ENCODE measurements around the gene UBE2QL1.

UBE2QL1 gene

GRCh38 chr5:6430418-6431028 is 18.1 kb upstream of the UBE2QL1 start:
- DNase-seq, result no peak

DNA sequence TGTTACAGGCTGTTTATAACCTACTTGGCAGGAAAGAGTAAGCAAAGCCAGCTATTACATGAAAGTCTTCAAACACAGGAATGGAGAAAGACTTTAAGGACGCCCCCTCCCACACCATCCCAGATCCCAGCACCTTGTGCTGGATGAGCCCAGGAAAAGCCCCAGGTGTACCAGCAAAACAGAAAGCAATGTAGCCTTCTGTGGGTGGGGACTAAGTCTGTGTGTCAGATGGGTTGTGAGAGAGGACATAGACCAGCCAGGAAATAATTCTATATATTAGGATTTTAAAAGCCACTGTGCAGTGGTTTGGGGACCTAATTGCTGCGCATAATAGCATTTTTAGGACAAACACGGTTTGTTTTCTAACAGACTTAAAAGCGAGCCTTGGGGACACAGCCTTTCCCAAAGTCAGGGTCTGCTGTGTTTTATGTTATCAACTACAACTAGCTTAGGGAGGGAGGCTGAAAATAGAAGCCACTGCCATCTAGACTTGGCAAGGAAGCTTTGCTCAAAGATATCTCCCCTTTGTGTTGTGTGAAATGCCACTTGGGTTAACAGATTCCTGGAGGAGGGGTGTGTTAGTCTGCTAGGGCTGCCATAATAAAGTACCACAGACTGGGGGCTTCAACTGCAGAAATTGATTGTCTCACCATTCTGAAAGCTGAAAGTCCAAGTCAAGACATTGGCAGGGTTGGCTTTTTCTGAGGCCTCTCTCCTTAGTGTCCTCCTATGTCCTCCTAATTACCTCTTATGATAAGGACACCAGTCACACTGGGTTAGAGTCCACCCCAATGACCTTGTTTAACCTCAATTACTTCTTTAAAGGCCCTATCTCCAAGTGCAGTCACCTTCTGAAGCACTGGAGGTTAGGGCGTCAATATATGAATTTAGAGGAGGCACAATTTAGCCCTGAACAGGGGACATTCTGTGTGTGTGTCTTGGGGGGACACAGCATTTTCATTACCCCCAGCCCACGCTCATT is 17.2 kb upstream of the UBE2QL1 start:
- no peak for DNase-seq

- DNase-seq, result no peak
These were observed 16.5 kb upstream of the UBE2QL1 start for GRCh38 chr5:6432206-6432605.

GRCh38 chr5:6434731-6435130 is 13.9 kb upstream of the UBE2QL1 start:
- no peak for DNase-seq

DNA sequence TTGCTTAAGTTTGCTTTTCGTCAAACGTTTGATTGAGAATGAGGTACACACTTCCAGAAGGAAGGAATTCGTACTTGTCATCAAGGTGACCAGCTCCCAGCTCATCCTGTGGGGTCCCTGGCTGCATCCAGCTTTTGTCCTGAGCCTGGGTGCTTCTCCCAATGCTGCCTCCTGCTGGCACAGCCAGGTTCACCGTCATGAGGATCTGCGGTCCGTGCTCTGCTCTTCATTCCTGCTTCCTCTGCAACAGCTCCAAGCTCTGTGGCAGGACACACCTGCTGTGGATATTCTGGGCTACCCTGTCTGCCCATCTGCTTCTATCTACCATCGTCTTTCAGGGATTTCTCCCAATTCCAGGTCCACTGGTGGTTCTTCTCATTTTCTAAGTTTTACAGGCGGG is 13.3 kb upstream of the UBE2QL1 start:
- no peak for DNase-seq

DNA sequence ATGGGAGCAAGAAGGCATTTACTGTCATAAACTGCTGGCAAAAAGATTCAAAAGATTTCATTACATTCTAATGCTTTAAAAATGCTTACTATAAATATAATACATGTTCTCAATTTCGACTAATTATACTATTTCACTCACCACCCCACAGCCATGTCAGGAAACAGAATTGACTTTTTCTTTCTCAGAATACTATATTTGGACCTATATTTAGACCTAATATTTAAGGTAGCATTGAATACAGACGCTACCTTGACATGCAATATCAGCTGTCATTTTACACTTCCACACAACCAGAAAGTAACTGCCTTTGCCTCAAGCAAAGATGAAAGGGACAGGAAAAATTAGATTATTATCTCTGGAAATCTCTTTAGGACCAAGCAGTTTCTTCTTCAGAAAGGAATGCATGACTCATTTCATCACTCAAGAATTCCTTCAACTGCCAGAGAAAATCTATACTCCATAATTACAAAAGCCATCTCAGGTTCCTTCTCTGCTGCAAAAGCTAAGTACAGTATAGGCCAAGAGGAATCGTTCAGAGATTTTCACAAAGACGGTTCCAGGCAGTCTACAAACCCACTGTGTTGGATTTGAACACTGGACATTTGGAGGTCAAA is 11.8 kb upstream of the UBE2QL1 start:
- no peak for DNase-seq

GRCh38 chr5:6439588-6440550 is 8.8 kb upstream of the UBE2QL1 start:
- DNase-seq, result no peak

DNA sequence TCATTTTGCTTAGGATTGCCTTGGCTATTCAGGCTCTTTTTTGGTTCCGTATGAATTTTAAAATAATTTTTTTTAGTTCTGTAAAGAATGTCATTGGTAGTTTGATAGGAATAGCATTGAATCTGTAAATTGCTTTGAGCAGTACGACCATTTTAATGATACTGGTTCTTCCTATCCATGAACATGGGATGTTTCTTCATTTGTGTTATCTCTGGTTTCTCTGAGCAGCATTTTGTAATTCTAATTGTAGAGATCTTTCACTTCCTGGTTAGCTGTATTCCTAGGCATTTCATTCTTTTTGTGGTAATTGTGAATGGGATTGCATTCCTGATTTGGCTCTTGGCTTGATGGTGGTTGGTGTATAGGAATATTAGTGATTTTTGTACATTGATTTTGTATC is 6.3 kb upstream of the UBE2QL1 start:
- no peak for DNase-seq

DNA sequence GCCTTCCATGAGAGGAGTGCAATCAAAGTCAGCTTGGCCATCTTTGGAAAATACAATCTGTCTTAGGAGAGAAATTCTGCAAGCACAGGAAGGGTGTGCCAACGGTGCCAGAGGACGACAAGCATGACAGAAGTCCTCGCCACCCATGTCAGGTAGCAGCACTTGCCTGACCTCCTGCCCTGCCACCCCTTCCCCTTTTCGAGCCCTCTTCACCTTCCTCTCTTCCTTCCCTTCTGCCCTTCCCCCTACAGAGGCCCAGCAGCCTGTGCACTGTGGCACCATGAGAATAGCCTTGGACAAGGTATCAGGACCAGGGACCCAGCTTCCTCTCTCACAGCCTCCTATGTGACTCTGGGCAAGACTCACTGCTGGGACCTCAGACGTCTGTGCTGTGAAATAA is 5.3 kb upstream of the UBE2QL1 start:
- DNase-seq, result no peak

DNA sequence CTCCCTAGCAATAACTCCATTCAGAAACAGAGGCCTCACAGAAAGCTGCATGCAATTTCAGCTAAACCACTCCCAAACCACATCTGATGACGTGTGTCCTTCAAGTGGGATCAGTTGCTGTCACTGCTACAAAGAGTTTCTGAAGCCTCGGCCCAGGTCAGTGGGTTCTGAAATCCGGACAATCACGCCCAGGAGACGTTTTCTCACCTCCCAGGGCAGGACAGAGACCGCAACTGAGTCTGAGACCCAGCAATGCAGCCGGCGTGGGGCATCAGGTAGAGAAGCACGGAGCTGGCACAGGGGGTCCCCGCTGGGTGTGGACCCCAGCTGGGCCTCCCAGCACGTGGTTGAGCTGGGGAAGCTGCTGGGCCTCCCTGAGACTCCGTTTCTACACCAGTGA is 2.6 kb upstream of the UBE2QL1 start:
- DNase-seq, result no peak

GRCh38 chr5:6446626-6447309 is 1.9 kb upstream of the UBE2QL1 start:
- DNase-seq, result no peak

GRCh38 chr5:6447384-6448140 is 1.1 kb upstream of the UBE2QL1 start:
- DNase-seq, result no peak

DNA sequence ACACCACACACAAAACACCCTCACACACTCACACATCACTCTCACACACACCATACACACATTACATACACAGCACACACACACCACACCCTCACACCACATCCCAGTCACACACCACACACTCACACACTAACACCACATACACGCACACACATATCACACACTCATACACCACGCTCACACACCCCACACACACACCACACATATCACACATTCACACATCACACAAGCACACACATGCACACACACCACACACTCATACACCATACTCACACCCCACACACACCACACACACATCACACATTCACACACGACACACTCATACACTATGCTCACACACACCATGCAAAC is 543 bp upstream of the UBE2QL1 start:
- DNase-seq, result no peak

GRCh38 chr5:6449465-6450158 is 953 bp downstream of the UBE2QL1 start:
- DNase-seq, result no peak

DNA sequence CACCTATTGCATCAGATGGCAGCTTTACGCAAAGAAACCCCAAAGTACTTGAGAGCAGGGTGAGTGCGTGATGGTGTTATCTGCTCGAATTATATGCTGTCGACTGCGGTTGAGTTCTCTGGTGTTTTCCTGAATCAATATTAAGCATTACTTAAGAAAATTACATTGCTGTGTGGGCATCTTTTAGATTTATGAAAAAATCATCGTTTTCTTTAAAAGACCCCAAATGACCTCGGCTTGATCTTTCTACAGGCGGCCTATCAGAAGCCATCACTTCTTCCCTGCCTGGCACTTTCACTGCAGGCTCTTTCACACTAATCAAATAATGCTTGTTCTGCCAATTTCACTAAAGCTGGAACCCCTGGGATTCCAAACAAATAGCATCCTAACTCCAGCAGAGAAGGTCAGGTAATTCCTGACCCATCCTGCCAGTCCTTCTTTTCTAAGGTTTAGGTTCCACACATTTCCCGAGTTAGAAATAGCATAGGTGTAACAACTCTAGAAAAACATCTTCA is 1.7 kb downstream of the UBE2QL1 start:
- no peak for DNase-seq

GRCh38 chr5:6452622-6453504 is 4.2 kb downstream of the UBE2QL1 start:
- no peak for DNase-seq

DNA sequence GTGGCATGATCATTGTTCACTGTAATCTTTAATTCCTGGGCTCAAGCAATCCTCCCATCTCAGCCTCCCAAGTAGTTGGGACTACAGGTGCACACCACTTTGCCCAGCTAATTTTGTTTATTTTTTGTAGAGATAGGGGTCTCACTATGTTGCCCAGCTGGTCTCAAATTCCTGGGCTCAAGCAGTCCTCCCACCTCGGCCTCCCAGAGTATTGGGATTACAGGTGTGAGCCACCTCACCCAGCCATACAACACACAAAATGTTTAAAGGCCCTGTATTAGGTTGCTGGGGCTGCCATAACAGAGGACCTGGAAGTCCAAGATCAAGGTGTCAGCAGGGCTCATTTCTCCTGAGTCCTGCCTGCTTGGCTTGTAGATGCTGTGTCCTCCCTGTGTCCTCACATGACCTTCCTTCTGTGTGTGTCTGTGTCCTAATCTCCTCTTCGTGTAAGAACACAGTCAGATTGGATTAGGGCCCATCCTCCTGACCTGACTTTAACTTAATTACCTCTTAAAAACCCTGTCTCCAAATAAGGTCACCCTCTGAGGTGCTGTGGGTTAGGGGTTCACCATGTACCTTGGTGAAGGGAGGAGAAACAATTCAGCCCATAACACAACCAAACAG is 5.4 kb downstream of the UBE2QL1 start:
- no peak for DNase-seq

DNA sequence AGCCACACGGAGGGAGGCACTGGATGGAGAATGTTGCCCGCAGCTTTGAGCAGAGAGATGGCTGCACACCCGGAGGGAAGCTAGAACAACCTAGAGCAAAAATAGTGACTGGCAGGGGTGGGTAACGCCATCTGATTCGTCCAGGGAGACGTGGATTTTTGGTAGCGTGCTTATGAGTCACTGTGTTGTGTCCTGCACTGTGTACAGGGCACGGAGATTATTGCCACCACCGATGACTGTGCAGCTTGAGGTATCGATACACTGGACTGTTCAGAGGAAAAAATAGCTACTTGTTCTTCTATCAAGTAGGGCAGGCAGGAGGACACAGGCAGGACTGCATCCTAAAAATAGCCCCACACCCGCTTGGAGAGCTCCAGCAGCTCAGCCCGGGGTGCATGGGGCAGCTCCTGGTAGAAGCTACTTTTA is 6.0 kb downstream of the UBE2QL1 start:
- DNase-seq, result no peak

Data from femur (tissue), 1 donor.